Right ventricle myocardium inferior (tissue), 1 donor: Measurements from ENCODE around the gene TAS2R50. TPM values are rescaled to one million over a fixed set of nuclear protein-coding genes. Genes with fewer than 3 reads are reported as not detected.
"Not testable (repeated sequence)": the region's sequence is repeated elsewhere in the genome, so short reads cannot be mapped to it uniquely, and the experiment has no call there.

ENCODE experiments used
- ATAC-seq: fragments of 200-7000 bp; cut with Tn5 transposase; one replicate; pipeline ENCODE4 v1.9.1; 2020; ENCODE audit warnings: mild to moderate bottlenecking, moderate library complexity
- DNase-seq: peaks from one replicate; pipeline ENCODE4 v3.0.0; 2021; ENCODE audit errors: missing footprints
- intact Hi-C: fragments of 100-400 bp; cut with DNase I; formaldehyde crosslinking; loops from one replicate; pipeline ENCODE4 v1.11.0; 2022
- long read RNA-seq: library from polyadenylated mRNA; unstranded; transcript quantifications from one replicate; pipeline ENCODE4 v2.0.0, GENCODE V29; 2021
- total RNA-seq: library from RNA; stranded (reverse); fragmentation: NEBNext Ultra II Directional; extraction: Animal tissue kit (Norgen Biotek cat#: 25700); gene quantifications from one replicate; pipeline ENCODE4 v1.2.1, GENCODE V29; 2021
- donor health status: DM: no; HTN: yes; CAD: no; lungs with severe emphysema.

The TAS2R50 gene
- total RNA-seq, result not detected
- long read RNA-seq, result 0 reads

- ATAC-seq, result no peak
- DNase-seq, result no peak
- intact Hi-C loops, result no loop called here
These were observed at the start of gene TAS2R50 for GRCh38 chr12:10986812-10987211. TSS of gene TAS2R50 (minus strand) at chr12:10986912. CDS start at chr12:10986860, 52 bp downstream.

DNA sequence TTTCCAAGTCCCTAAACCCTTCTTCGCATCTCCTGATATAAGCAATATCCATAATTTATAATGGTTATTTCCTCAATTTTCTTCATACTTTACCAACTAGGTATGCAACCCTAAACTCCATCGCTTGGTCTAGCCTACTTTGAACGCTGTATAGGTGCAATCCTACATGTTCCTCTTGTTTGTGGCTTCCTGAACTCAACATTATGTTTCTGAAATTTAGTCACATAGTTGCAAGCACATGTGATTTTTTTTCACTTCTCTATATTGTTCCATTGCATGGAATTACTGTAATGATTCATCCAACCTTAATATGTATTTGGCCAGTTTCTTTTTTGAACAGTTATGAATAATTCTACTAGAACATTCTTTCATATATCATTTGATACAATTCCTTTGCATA, 47.2 kb upstream of the TAS2R50 start:
- DNase-seq, intact Hi-C loops, ATAC-seq: not testable (repeated sequence)

DNA sequence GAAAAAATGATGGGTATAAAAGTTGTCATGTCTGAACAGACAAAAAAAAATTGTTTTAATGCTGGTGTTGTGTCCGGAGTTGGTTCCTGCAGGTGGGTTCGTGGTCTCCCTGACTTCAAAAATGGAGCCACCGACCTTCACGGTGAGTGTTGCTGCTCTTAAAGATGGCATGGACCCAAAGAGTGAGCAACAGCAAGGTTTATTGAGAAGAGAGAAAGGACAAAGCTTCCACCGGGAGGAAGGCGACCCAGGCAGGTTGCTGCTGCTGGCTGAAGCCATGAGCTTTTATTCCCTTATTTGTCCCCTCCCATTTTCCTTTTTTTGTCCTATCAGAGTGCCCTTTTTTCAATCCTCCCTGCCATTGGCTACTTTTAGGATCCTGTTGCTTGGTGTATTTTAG, 44.6 kb upstream of the TAS2R50 start, which contains the start of gene TAS2R31:
TSS of gene TAS2R31 (minus strand) at position 101 of the 400 bp plus-strand sequence. CDS start at position 29, 72 bp downstream.
- DNase-seq (no peak), ATAC-seq (no peak)
- intact Hi-C loops, result no loop called here

DNA sequence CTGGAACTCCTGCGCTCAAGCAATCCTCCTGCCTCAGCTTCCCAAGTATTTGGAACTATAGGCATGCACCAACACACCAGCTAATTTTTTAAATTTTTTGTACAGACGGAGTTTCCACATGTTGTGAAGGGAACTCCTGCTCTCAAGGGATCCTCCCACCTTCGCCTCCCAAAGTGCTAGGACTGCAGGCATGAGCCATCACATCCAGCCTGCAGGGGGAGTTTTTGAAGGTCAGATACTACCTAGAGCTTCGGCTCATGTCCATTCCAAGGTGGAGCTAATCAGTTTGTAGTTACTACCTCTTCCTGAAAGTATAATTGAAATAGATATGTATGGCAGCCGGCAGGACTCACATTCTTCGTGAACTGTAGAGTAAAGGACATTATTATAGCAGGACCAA, 39.4 kb upstream of the TAS2R50 start:
- no peak for ATAC-seq
- intact Hi-C loops, result no loop called here
- DNase-seq, result no peak

DNA sequence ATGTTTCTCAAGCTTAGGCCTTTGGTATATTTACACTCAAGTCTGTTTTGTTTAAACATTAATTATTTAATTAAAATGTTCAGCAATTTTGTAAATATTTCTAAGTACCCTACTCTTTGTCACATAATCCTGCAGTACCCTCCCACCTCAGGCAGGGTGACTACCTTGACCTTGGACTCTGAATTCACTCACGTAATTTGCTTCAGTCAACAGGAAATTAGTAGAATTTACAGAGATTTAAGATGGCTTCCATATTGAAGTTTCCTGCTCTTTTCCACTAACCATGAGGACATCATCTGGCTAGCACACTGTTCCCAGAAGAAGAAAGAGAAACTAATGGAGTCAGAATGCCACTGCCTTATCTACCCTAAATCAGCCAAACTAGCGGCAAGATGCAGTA, 36.7 kb upstream of the TAS2R50 start:
- DNase-seq (no peak), ATAC-seq (no peak)
- intact Hi-C loops, result no loop called here

DNA sequence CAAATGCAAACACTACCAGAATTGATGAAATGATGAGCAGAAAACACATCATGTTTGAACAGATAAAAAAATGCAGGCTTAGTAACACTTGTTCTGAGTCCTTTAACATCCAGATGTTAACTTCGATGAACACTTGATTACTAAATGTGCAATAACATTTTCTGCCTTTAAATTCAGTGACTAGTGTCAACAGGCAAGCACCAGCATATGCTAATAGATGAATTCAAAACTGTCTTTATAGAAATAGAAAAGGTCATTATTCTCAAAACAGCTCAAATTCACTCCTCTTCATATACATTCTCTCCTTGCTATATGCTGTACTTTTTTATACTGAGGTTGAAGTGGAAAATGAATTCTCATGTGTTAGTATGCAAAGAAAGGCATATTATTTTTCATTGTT, 35.8 kb upstream of the TAS2R50 start, which contains the start of gene TAS2R19:
TSS of gene TAS2R19 (minus strand) at position 101 of the 400 bp plus-strand sequence. CDS start at position 52, 49 bp downstream.
- DNase-seq (no peak), ATAC-seq (no peak)
- intact Hi-C loops, result no loop called here

DNA sequence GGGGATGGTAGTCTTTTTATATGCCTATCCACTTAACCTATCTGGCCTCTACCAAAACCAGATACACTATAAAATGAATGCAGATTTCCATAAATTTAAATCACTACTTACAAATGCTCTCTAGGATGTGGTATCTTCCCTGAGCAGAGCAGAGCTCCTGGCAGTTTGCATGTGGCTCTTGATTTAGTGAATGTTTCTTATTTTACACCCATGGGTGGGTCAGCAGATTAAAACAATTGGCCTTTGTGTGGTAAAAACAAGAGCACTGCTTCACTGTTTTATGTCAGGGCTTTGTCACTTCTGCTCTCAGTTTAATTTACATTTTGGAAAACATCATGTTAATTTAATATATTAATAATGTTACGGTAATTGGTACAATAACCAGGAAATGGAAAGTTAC, 30.2 kb upstream of the TAS2R50 start:
- ATAC-seq (no peak), DNase-seq (no peak)
- intact Hi-C loops, result no loop called here

DNA sequence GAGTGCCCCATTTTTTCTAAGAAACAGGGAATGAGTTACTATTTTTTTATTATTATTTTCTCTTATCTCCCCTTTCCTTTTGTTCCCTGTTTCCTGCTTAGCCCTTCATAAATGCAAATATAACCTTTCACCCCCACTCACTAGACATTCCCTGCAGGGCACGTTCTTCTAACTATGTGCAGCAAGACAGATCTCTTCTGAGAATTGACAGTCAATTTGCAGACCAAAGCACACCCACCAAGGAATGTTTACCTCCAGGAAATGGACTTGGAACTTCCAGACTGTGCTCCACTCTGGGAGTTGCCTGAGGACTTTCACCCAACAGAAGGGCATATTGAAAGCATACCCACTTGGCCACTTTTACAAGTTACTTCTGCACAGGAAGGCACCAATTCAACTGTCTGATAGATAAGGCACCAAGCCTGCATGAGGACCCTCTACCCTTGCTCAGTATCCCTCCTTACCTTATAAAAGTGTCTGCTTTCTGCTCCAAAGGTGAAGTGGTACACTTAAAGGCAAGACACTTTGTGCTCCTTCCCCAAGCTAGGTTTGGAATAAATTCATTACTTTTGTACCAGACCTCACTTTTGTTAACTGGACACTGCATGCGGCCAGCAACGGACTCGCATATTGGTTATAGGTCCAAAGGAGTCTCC, 29.2 kb upstream of the TAS2R50 start:
- ATAC-seq (peak; percentile 16), DNase-seq (no peak)
- intact Hi-C loops, result loop anchor here (2.0 kb wide), 1 partner anchor 53 kb away; no protein-coding TSS in a partner anchor

GRCh38 chr12:11014234-11014633, 27.5 kb upstream of the TAS2R50 start:
- ATAC-seq, result no peak
- no peak for DNase-seq
- intact Hi-C loops, result loop anchor here (2.0 kb wide), 1 partner anchor 55 kb away; no protein-coding TSS in a partner anchor

DNA sequence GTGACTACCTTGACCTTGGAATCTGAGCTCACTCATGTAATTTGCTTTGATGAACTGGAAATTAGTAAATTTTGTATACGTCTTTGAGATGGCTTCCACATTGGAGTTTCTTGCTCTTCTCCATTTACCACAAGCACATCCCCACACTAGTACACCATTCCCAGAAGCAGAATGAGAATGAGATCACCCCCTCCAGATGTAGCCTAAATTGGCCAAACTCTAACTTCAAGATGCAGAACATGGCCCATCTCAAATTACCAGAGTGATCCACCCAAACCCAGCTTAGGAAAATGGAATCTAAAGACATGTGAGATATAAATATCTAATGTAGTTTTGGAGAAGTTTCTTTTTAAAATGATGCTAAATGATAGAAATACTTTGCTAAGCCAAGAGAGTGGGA, 20.9 kb upstream of the TAS2R50 start:
- ATAC-seq (no peak), DNase-seq (no peak)
- intact Hi-C loops, result no loop called here

- intact Hi-C loops, result no loop called here
- DNase-seq (no peak), ATAC-seq (no peak)
These were observed 11.5 kb upstream of the TAS2R50 start, which contains the start of gene TAS2R20 for GRCh38 chr12:10998204-10998603. TSS of gene TAS2R20 (minus strand) at chr12:10998304. CDS start at chr12:10997875, 429 bp downstream.

DNA sequence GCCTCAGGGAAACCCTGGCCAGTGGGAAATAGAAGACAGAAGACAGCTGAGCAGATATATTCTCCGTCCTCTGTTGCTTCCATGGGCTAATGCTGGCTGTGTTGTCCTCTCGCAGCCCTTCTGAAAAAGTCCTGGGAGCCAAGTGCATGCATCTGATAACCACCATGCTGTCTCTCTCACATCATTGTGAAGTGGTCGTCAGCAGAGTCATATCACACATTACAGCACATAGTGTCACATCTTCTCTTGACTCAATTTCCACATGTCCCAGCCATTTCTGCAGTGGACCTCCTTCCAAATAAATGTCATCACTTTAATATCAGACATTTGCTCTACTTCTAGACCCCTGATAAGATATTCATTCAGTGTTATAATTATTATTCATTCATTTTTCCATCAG, 7.6 kb upstream of the TAS2R50 start:
- intact Hi-C loops, result no loop called here
- ATAC-seq, result no peak
- DNase-seq, result no peak

GRCh38 chr12:10989107-10989506, 2.4 kb upstream of the TAS2R50 start:
- no peak for ATAC-seq
- intact Hi-C loops, result no loop called here
- DNase-seq, result no peak

- no peak for DNase-seq
- ATAC-seq, result no peak
- intact Hi-C loops, result no loop called here
These were observed 4.5 kb downstream of the TAS2R50 start for GRCh38 chr12:10982244-10982643.

- DNase-seq, result no peak
- intact Hi-C loops, result no loop called here
- ATAC-seq, result no peak
These were observed 11.7 kb downstream of the TAS2R50 start for GRCh38 chr12:10974965-10975364.

GRCh38 chr12:10968765-10969456, 17.8 kb downstream of the TAS2R50 start:
- DNase-seq, result peak; percentile 66
- intact Hi-C loops, result loop anchor here (5.0 kb wide), 1 partner anchor 203 kb away; the partner anchor contains the start of gene SMIM10L1
- peak; percentile 72 for ATAC-seq

DNA sequence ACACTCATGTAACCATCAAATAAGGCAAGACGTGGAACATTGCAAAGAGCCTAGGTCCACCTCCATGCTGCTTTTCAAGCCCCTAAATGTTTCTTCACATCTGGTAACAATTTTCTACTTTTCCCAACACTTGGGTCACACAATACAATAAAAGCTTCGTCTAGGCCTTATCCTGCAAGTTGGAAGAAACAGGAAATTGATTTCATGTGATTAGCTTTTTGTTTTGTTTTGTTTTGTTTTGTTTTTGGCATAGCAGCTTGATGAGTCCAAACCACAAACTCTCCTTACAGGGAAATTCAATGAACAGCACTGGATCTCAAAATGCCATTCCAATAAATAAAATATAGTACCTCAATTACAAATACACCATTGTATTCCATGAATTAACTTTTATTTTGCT, 19.3 kb downstream of the TAS2R50 start:
- DNase-seq (no peak), ATAC-seq (no peak)
- intact Hi-C loops, result loop anchor here (5.0 kb wide), 1 partner anchor 205 kb away; the partner anchor contains the start of gene SMIM10L1

GRCh38 chr12:10966314-10966713, 20.4 kb downstream of the TAS2R50 start:
- DNase-seq (no peak), ATAC-seq (no peak)
- intact Hi-C loops, result loop anchor here (5.0 kb wide), 1 partner anchor 206 kb away; the partner anchor contains the start of gene SMIM10L1

DNA sequence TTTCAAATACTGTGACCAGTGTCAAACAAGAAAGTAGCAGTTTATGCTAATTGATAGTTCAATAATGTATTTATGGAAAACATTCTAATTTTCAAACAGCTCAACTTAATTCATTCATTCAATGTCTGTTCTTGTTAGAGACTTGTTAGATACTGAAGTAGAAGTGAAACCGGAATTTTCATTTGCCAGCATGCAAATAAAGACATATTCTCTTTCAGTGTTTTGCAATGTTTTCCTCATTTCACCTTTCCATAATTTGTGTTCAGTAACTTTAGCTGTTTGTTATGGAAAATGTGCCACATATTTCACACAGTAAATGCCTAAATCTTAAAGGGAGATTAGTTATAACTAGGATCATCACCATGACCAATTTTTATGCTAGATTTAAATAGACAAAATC, 21.2 kb downstream of the TAS2R50 start:
- no peak for ATAC-seq
- intact Hi-C loops, result loop anchor here (5.0 kb wide), 1 partner anchor 207 kb away; the partner anchor contains the start of gene SMIM10L1

DNA sequence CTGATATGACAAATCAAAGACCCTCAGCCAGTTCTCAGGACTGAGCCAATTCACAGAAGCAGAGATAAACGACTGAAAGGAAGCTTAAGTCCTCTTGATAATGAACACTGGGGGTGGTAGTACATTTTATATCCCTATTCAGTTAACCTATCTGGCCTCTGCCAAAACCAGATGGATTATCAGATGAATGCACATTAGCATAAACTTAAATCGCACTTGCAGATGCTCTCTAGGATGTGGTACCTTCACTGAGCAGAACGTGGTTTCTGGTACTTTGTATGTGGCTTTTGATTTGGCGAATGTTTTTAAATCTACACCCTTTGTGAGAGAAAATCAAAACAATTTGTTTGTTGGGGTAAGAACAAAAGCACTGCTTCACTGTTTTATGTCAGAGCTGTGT, 26.5 kb downstream of the TAS2R50 start:
- no peak for DNase-seq
- intact Hi-C loops, result no loop called here
- no peak for ATAC-seq

More for the DNA sequence above, 21.2 kb downstream of the TAS2R50 start:
- DNase-seq, result no peak
